Renal cortical epithelial cell (primary cell): ENCODE data around the gene TFIP11. TPM values are rescaled to one million over a fixed set of nuclear protein-coding genes. Genes with fewer than 3 reads are reported as not detected.

Source experiments
- DNase-seq: peaks from one replicate; pipeline ENCODE4 v3.0.0-alpha.2; 2011; ENCODE audit warnings: low read depth
- total RNA-seq: library from RNA; depleted of rRNA; stranded (reverse); fragments of >200 nt; gene quantifications from 2 replicates; pipeline ENCODE4 v1.2.3, GENCODE V29; 2014

Gene TFIP11
- total RNA-seq, 1 donor from 2014 or later: 50.4 TPM

DNA sequence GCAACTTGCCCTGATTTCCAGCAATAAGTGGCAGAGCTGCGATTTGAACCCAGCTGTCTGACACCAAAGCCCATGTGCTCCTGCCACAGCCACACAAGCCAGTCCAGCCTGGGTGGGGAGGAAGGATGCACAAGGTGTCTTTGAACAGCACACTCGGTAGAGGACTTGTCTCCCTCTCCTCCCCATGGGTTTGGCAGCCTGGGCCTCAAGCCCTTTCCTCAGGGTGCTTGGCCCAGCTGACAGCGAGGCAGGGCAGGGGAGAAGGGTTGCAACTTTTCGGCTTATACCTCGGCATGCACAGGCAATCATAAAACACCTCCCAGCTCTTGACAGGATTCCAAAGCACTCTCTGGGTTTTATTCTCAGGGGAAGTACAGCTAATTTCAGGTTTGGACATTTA lies 63.9 kb downstream of the TFIP11 start:
- no peak for DNase-seq

DNA sequence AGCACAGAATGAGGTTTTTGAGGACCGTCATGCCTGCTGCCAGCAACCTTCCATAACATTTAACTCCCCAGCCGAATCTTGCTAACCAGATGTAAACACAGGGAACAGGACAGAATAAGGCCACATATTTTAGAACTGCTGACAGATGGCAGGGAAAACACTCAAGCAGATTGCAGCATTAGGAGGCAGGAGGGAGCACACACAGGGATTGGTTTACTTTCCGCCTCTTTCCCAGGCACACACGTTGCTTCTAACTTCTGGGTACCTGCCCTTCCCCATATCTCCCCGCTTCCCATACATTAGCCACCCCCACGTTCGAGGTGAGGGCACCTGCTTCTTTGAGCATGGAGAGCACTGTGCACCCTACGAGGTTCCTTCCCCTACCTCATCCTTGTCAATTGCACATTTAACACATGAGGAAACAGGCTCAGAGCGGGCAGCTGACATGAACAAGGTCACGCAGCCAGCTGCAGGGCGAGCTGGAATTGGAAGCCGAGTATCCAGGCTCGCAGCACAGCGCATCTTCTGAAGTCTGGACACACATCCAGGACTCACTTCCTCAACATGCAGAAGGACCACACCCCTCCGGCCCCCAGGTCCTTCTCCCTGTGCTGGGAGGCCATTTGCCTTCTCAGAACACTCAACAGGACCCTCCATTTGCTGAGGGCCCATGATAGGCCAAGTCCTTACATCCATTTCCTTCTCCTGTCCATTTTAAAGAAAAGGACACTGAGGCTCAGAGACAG lies 64.5 kb downstream of the TFIP11 start:
- no peak for DNase-seq

DNA sequence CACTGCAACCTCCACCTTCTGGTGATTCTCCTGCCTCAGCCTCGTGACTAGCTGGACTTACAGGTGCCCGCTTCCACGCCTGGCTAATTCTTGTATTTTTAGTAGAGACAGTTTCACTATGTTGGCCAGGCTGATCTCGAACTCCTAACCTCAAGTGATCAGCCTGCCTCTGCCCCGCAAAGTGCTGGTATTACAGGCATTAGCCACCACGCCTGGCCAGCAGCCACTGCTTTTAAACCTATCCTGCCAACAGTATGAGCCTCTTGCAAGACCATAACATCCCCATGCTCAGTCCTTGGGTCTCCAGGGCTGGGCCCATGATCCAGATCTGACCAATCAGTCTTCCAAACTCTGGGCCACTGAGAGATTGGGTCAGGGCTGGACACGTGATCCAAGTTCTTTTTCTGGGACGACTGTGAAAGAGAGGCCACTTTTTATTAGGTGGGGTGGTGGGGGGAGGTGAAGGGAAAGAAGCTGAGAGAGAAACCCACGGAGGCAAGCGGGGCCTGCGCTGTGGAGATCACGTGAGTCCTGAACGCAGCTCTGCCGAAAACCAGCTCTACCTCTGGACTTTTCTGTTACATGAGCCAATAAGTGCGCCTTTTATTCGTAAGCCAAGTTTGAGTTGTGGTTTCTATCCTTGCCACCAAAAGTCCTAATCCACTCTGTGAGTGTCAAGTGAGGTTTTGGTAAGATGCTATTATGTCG lies 65.3 kb downstream of the TFIP11 start:
- no peak for DNase-seq

DNA sequence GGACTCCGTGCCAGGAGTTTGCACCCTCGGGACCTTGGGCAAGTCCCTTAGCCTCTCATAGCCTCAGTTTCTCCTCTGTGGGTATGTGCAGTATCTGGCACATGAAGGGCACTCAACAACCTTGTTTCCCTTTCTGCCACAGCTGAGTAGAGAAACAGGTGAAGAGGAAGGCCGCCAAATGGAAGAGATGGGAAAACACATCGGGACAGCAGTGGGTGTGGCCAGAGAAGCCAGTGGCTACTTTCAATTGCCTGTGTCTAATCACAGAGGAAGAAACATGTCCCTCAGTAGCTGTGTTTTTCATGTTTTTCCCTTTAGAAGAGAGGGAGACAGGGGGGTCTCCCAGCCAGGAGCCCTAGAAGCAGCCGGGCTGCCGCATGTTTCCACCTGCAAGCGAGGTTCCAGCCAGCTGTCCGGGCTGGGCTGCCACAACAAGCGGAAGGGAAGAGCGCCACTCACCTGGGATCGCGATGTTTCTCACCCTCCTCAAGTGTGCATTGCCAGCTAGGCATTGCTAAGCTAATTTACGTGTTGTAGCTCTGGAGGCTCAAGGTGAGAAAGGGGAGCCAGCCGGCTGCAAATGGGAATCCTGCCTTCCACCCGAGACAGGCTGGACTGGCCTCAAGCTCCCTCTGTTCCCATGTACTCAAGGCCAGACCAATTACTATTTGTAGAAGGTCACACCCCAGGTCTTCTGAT lies 66.5 kb downstream of the TFIP11 start:
- DNase-seq: no peak

DNA sequence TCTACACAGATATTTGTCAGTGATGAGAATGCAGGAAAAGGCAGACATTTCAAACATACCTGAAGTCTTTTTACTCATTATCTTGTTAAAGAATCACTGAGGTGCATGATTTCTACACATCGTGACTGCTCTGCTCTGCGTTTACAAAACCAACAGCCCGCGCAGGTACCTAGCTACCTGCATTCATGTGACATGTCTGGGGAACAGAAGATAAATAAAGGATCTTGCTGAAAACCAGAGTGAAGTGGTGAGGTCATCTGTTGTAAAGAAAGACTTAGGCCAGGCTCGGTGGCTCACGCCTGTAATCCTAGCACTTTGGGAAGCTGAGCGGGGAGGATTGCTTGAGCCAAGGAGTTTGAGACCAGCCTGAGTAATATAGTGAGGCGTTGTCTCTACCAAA lies 67.5 kb downstream of the TFIP11 start:
- DNase-seq: no peak

DNA sequence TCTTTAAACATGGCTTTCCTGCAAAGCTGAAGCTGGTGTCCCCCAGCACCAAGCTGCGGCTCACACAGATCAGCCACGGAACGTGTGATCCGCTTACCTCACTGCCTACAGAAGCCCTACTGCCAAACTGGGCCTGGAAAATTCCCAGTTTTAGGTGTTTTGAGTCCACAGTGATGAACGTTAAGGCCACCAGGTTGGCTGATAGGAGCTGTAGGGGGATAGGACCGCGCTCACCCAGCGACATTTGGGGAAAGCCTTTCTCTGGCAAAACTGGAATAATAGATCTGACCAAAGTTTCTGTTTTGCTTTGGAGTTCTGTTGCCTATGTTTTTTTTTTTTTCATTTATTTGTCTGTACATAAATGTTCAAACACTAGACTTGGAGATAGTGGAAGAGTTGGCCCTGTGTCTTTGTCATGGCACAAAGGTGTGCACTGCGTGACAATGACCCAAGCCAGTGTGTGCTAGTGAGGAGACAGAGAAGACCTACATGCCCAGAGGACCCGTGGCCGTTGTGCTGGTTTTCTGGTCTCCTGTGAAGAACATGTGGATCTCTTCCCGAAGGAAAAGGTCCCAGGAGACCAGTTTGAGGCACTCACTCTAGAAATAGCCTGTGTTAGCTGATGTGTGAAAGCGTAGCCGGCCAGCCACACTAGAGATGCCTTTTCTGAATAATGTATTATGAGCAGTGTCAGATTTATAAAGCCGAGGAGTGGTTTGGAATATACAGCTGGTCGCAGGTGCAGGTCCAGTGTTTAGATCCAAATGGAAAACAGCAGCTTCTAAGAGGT lies 68.2 kb downstream of the TFIP11 start:
- DNase-seq: no peak

DNA sequence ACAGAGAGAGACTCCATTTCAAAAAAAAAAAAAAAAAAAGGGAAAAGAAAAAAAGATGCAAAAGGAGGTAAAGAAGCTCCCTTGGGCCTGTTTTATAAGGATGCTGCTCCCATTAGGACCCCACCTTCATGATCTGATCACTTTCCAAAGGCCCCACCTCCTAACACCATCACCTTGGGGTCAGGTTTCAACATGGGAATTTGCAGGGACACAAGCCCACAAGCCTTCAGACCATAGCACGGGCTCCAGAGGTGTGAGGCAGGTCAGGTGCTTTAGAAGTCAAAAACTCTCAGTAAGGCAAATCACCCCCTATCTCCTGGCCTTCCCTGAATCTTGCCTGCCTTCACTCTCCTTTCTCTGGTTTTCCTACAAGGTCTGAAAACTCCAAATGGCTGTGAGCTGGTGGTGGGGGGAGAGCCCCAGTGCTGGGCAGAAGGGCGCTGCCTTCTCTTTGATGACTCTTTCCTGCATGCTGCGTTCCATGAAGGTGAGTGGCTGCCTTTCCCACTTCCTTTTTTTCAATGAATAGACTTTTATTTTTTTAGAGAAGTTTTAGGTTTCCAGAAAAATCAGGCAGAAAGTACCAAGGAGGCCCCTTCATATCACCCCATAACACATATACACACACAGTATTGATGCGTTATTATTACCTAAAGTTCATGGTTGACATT lies 70.1 kb downstream of the TFIP11 start:
- DNase-seq: no peak

Other genes starting within 250 kb of the TFIP11 start
- gene ASPHD2, start 83.2 kb downstream of the TFIP11 start, total RNA-seq: 5.4 and 5.6 TPM in 2 replicates
- 22.1 and 34.7 TPM in 2 replicates for gene HPS4, start 28.7 kb downstream of the TFIP11 start, total RNA-seq
- 13.9 and 35.1 TPM in 2 replicates for gene SRRD, start 28.6 kb downstream of the TFIP11 start, total RNA-seq
- gene TPST2, start 77.7 kb upstream of the TFIP11 start, total RNA-seq: 27.4 and 37.4 TPM in 2 replicates
- not detected in 2 replicates for gene CRYBB1, start 105.6 kb upstream of the TFIP11 start, total RNA-seq
- not detected in 2 replicates for gene CRYBA4, start 109.5 kb upstream of the TFIP11 start, total RNA-seq
- gene MIAT, start 145.1 kb upstream of the TFIP11 start, total RNA-seq: 0.35 and 0.50 TPM in 2 replicates